ENCODE data around the gene MRPL16.

The MRPL16 gene

GRCh38 chr11:59770319-59770718 lies 40.3 kb downstream of the MRPL16 start:
- no peak for DNase-seq

GRCh38 chr11:59769828-59770227 lies 40.8 kb downstream of the MRPL16 start:
- DNase-seq: no peak

GRCh38 chr11:59769111-59769510 lies 41.5 kb downstream of the MRPL16 start:
- no peak for DNase-seq

GRCh38 chr11:59767225-59767611 lies 43.4 kb downstream of the MRPL16 start:
- no peak for DNase-seq

GRCh38 chr11:59766542-59767224 lies 43.9 kb downstream of the MRPL16 start:
- no peak for DNase-seq

- no peak for DNase-seq
Observed at GRCh38 chr11:59765068-59765735, 45.4 kb downstream of the MRPL16 start.

- no peak for DNase-seq
Observed at GRCh38 chr11:59761993-59762392, 48.6 kb downstream of the MRPL16 start.

GRCh38 chr11:59760771-59761170 lies 49.8 kb downstream of the MRPL16 start:
- DNase-seq: no peak

GRCh38 chr11:59759900-59760299 lies 50.7 kb downstream of the MRPL16 start:
- DNase-seq: no peak

- no peak for DNase-seq
Observed at GRCh38 chr11:59758401-59759037, 52.1 kb downstream of the MRPL16 start.

GRCh38 chr11:59756845-59757244 lies 53.7 kb downstream of the MRPL16 start:
- no peak for DNase-seq

GRCh38 chr11:59756558-59756840 lies 54.1 kb downstream of the MRPL16 start:
- no peak for DNase-seq
